Umbilical cord (tissue), 1 donor: Measurements from ENCODE around the gene ADGRG1. TPM values are rescaled to one million over a fixed set of nuclear protein-coding genes. Genes with fewer than 3 reads are reported as not detected.

Experiments used
- total RNA-seq: library from RNA; depleted of rRNA; stranded (reverse); fragments of >200 nt; gene quantifications from one replicate; pipeline ENCODE4 v1.2.3, GENCODE V29; 2014; ENCODE audit warnings: low replicate concordance; ENCODE audit not compliant: insufficient read depth

The ADGRG1 gene
- total RNA-seq, 1 donor from 2014 or later, result 8.9 TPM

Other genes starting within 250 kb of the ADGRG1 start
- gene CCL17, start 223.9 kb upstream of the ADGRG1 start, total RNA-seq, result not detected
- 26.0 TPM for gene CIAPIN1, start 181.2 kb upstream of the ADGRG1 start, total RNA-seq
- gene COQ9, start 181.2 kb upstream of the ADGRG1 start, total RNA-seq, result 25.3 TPM
- gene POLR2C, start 166.0 kb upstream of the ADGRG1 start, total RNA-seq, result 67.2 TPM
- gene DOK4, start 142.1 kb upstream of the ADGRG1 start, total RNA-seq, result 22.4 TPM
- gene CCDC102A, start 92.1 kb upstream of the ADGRG1 start, total RNA-seq, result 13.5 TPM
- 1.2 TPM for gene ADGRG5, start 86.0 kb upstream of the ADGRG1 start, total RNA-seq
- not detected for gene ADGRG3, start 39.7 kb downstream of the ADGRG1 start, total RNA-seq
- 0.96 TPM for gene DRC7, start 66.2 kb downstream of the ADGRG1 start, total RNA-seq
- 8.4 TPM for gene KATNB1, start 107.1 kb downstream of the ADGRG1 start, total RNA-seq
- 40.7 TPM for gene KIFC3, start 173.9 kb downstream of the ADGRG1 start, total RNA-seq